Skeletal muscle tissue (tissue), 4 donors: ENCODE results near the gene ATP7B. TPM values are rescaled to one million over a fixed set of nuclear protein-coding genes. Genes with fewer than 3 reads are reported as not detected.

Source experiments
- H3K27ac ChIP-seq: one replicate; pipeline ENCODE4 v1.7.0; 2013; ENCODE audit warnings: mild to moderate bottlenecking, low read depth, low read length, inconsistent platforms
- H3K27me3 ChIP-seq, 3 donors: one replicate each; pipeline ENCODE4 v1.7.0; 2013; ENCODE audit warnings: low read length in 3 of 3; ENCODE audit not compliant: control insufficient read depth in 3 of 3, insufficient read depth in 3 of 3
- H3K36me3 ChIP-seq, 3 donors: one replicate each; pipeline ENCODE4 v1.7.0; 2013; ENCODE audit warnings: low read length in 3 of 3; ENCODE audit not compliant: control insufficient read depth in 3 of 3, insufficient read depth in 3 of 3
- H3K4me1 ChIP-seq, 3 donors: one replicate each; pipeline ENCODE4 v1.7.0; 2013; ENCODE audit warnings: low read length in 3 of 3, mild to moderate bottlenecking in 3 of 3; ENCODE audit not compliant: control insufficient read depth in 3 of 3, insufficient read depth in 3 of 3
- H3K4me3 ChIP-seq, 3 donors: one replicate each; pipeline ENCODE4 v1.7.0; 2013; ENCODE audit warnings: low read length in 3 of 3
- H3K9ac ChIP-seq, 3 donors: one replicate each; pipeline ENCODE4 v1.7.0; 2013; ENCODE audit warnings: low read length in 3 of 3, mild to moderate bottlenecking in 3 of 3, moderate library complexity in 2 of 3, low read depth in 1 of 3
- H3K9me3 ChIP-seq, 3 donors: one replicate each; pipeline ENCODE4 v1.7.0; 2013; ENCODE audit warnings: low read length in 3 of 3; ENCODE audit not compliant: control insufficient read depth in 3 of 3
- total RNA-seq: library from RNA; depleted of rRNA; stranded (reverse); fragments of >200 nt; gene quantifications from one replicate; pipeline ENCODE4 v1.2.3, GENCODE V29; 2014
- donor health status: Osteomylitis.

Gene ATP7B
- total RNA-seq, 1 donor from 2014 or later, result 6.3 TPM

GRCh38 chr13:51967482-51968446 is 43.5 kb downstream of the ATP7B start:
- H3K36me3 ChIP-seq, result peaks cover 0 to 17% (median 4%) of the 10 kb centered on the region in 3 donors
- no peak overlapping the region for H3K9ac ChIP-seq
- no peaks in the 10 kb centered on the region for H3K4me1 ChIP-seq
- no peak overlapping the region for H3K4me3 ChIP-seq
- H3K27ac ChIP-seq, result no peak overlapping the region
- H3K9me3 ChIP-seq, result no peaks in the 10 kb centered on the region
- H3K27me3 ChIP-seq, result no peaks in the 10 kb centered on the region

- Histone ChIP-seq H3K27ac (no peak overlapping the region), H3K36me3 (peaks cover 0 to 17% (median 4%) of the 10 kb centered on the region in 3 donors), H3K9me3 (no peaks in the 10 kb centered on the region)
These were observed 45.1 kb downstream of the ATP7B start for GRCh38 chr13:51966186-51966585.

GRCh38 chr13:51961493-51962403 is 49.5 kb downstream of the ATP7B start:
- H3K9ac ChIP-seq, result no peak overlapping the region
- H3K27me3 ChIP-seq, result no peaks in the 10 kb centered on the region
- no peaks in the 10 kb centered on the region for H3K9me3 ChIP-seq
- H3K4me1 ChIP-seq, result peaks cover 0 to 3% (median 0%) of the 10 kb centered on the region in 3 donors
- H3K36me3 ChIP-seq, result peaks cover 3 to 10% (median 3%) of the 10 kb centered on the region in 3 donors
- no peak overlapping the region for H3K4me3 ChIP-seq
- no peak overlapping the region for H3K27ac ChIP-seq

More at GRCh38 chr13:51966186-51966585, 45.1 kb downstream of the ATP7B start:
- Histone ChIP-seq H3K4me3 (no peak overlapping the region), H3K9ac (no peak overlapping the region), H3K27me3 (no peaks in the 10 kb centered on the region), H3K4me1 (peaks cover 0 to 3% (median 0%) of the 10 kb centered on the region in 3 donors)

GRCh38 chr13:51960766-51961165 is 50.5 kb downstream of the ATP7B start:
- H3K9ac ChIP-seq, result no peak overlapping the region
- H3K9me3 ChIP-seq, result no peaks in the 10 kb centered on the region
- no peaks in the 10 kb centered on the region for H3K27me3 ChIP-seq
- peaks cover 0 to 6% (median 0%) of the 10 kb centered on the region in 3 donors for H3K4me1 ChIP-seq
- H3K4me3 ChIP-seq, result no peak overlapping the region
- H3K27ac ChIP-seq, result no peak overlapping the region
- peaks cover 3 to 13% (median 3%) of the 10 kb centered on the region in 3 donors for H3K36me3 ChIP-seq

GRCh38 chr13:51959773-51960172 is 51.5 kb downstream of the ATP7B start:
- Histone ChIP-seq H3K9me3 (no peaks in the 10 kb centered on the region), H3K36me3 (peaks cover 3 to 11% (median 3%) of the 10 kb centered on the region in 3 donors), H3K4me1 (peaks cover 7 to 16% (median 8%) of the 10 kb centered on the region in 3 donors), H3K27me3 (no peaks in the 10 kb centered on the region), H3K9ac (no peak overlapping the region), H3K27ac (no peak overlapping the region), H3K4me3 (no peak overlapping the region)

GRCh38 chr13:51958217-51958547 is 53.1 kb downstream of the ATP7B start:
- Histone ChIP-seq H3K9me3 (no peaks in the 10 kb centered on the region), H3K4me1 (peaks cover 8 to 18% (median 10%) of the 10 kb centered on the region in 3 donors), H3K36me3 (peaks cover 3 to 11% (median 5%) of the 10 kb centered on the region in 3 donors)

GRCh38 chr13:51957377-51958216 is 53.7 kb downstream of the ATP7B start:
- Histone ChIP-seq H3K4me1 (peaks cover 8 to 18% (median 10%) of the 10 kb centered on the region in 3 donors), H3K27ac (no peak overlapping the region), H3K4me3 (no peak overlapping the region), H3K27me3 (no peaks in the 10 kb centered on the region), H3K9me3 (no peaks in the 10 kb centered on the region), H3K9ac (no peak overlapping the region), H3K36me3 (peaks cover 3 to 11% (median 5%) of the 10 kb centered on the region in 3 donors)

More at GRCh38 chr13:51958217-51958547, 53.1 kb downstream of the ATP7B start:
- Histone ChIP-seq H3K27ac (no peak overlapping the region), H3K9ac (no peak overlapping the region), H3K4me3 (no peak overlapping the region), H3K27me3 (no peaks in the 10 kb centered on the region)

GRCh38 chr13:51956717-51957116 is 54.5 kb downstream of the ATP7B start:
- Histone ChIP-seq H3K36me3 (peaks cover 3 to 15% (median 5%) of the 10 kb centered on the region in 3 donors), H3K9me3 (no peaks in the 10 kb centered on the region), H3K27me3 (no peaks in the 10 kb centered on the region), H3K4me1 (peaks cover 8 to 16% (median 10%) of the 10 kb centered on the region in 3 donors), H3K4me3 (no peak overlapping the region), H3K27ac (no peak overlapping the region), H3K9ac (no peak overlapping the region)
